GM19238 (cell line): ENCODE results near the gene MARCHF3.
"Not testable (repeated sequence)": the region's sequence is repeated elsewhere in the genome, so short reads cannot be mapped to it uniquely, and the experiment has no call there.

Experiments used
- DNase-seq: peaks from one replicate; pipeline ENCODE4 v3.0.0; 2011; ENCODE audit warnings: low spot score; ENCODE audit not compliant: insufficient read length

The MARCHF3 gene

GRCh38 chr5:126878634-126879033, 151.7 kb downstream of the MARCHF3 start:
- DNase-seq: no peak

- DNase-seq: no peak
Measured at GRCh38 chr5:126878085-126878484, 152.3 kb downstream of the MARCHF3 start.

- no peak for DNase-seq
Measured at GRCh38 chr5:126877602-126878001, 152.8 kb downstream of the MARCHF3 start.

GRCh38 chr5:126875303-126875785, 155.0 kb downstream of the MARCHF3 start:
- no peak for DNase-seq

- no peak for DNase-seq
Measured at GRCh38 chr5:126872561-126873354, 157.6 kb downstream of the MARCHF3 start.

GRCh38 chr5:126871441-126871840, 158.9 kb downstream of the MARCHF3 start:
- no peak for DNase-seq

- peak; percentile 38 for DNase-seq
Measured at GRCh38 chr5:126869005-126869451, 161.3 kb downstream of the MARCHF3 start.

GRCh38 chr5:126868338-126869004, 161.9 kb downstream of the MARCHF3 start:
- DNase-seq: no peak

- no peak for DNase-seq
Measured at GRCh38 chr5:126866851-126867636, 163.3 kb downstream of the MARCHF3 start.

GRCh38 chr5:126865299-126865698, 165.1 kb downstream of the MARCHF3 start:
- no peak for DNase-seq

- DNase-seq: no peak
Measured at GRCh38 chr5:126864042-126864688, 166.2 kb downstream of the MARCHF3 start.

GRCh38 chr5:126863402-126863801, 167.0 kb downstream of the MARCHF3 start:
- no peak for DNase-seq

- no peak for DNase-seq
Measured at GRCh38 chr5:126858441-126858840, 171.9 kb downstream of the MARCHF3 start.

- no peak for DNase-seq
Measured at GRCh38 chr5:126857472-126858410, 172.6 kb downstream of the MARCHF3 start.

GRCh38 chr5:126855266-126855665, 175.1 kb downstream of the MARCHF3 start:
- DNase-seq: no peak

- DNase-seq: no peak
Measured at GRCh38 chr5:126854526-126855110, 175.7 kb downstream of the MARCHF3 start.

- DNase-seq: not testable (repeated sequence)
Measured at GRCh38 chr5:126853541-126854307, 176.6 kb downstream of the MARCHF3 start.

- DNase-seq: no peak
Measured at GRCh38 chr5:126852841-126853271, 177.5 kb downstream of the MARCHF3 start.

- DNase-seq: peak; percentile 30
Measured at GRCh38 chr5:126852091-126852571, 178.2 kb downstream of the MARCHF3 start.
